ENCODE results near the gene LCAT.

The LCAT gene

GRCh38 chr16:67893743-67894399, 50.0 kb downstream of the LCAT start:
- Histone ChIP-seq H3K36me3 (no peaks in the 10 kb centered on the region), H3K4me1 (ENCODE audit: control insufficient read depth in 1 of 2, insufficient read depth in 1 of 2, low read depth in 1 of 2, low read length in 1 of 2) (peaks cover 20 to 22% of the 10 kb centered on the region in 2 experiments), H3K27ac (peak overlapping the region; percentile 90), H3K27me3 (no peaks in the 10 kb centered on the region), H3K9me3 (no peaks in the 10 kb centered on the region), H3K4me3 (ENCODE audit: low read depth in 1 of 2, low read length in 1 of 2) (peak overlapping the region; percentile 85 to 89)
- TF ChIP-seq CTCF (IDR thresholded peaks at IDR 0.05) = no peak

- no peaks in the 10 kb centered on the region for H3K27me3 ChIP-seq
- H3K4me3 ChIP-seq (ENCODE audit: low read depth in 1 of 2, low read length in 1 of 2) = peak within 1 kb of the TSS; percentile 85 to 89
- peak within 1 kb of the TSS; percentile 90 for H3K27ac ChIP-seq
- H3K9me3 ChIP-seq = no peaks in the 10 kb centered on the region
- TF ChIP-seq CTCF (IDR thresholded peaks at IDR 0.05) = peak; percentile 60
- no peaks in the 10 kb centered on the region for H3K36me3 ChIP-seq
- peaks cover 20 to 22% of the 10 kb centered on the region in 2 experiments for H3K4me1 ChIP-seq (ENCODE audit: control insufficient read depth in 1 of 2, insufficient read depth in 1 of 2, low read depth in 1 of 2, low read length in 1 of 2)
Observed at GRCh38 chr16:67892899-67893742, 50.8 kb downstream of the LCAT start, which contains the start of gene PSKH1. Gene PSKH1, plus strand, starts transcription at chr16:67893254. Its CDS starts 15,496 bp downstream, at chr16:67908750.

- H3K27ac ChIP-seq = peak overlapping the region; percentile 90
- H3K4me3 ChIP-seq (ENCODE audit: low read depth in 1 of 2, low read length in 1 of 2) = peak overlapping the region; percentile 85 to 89
- H3K9me3 ChIP-seq = no peaks in the 10 kb centered on the region
- H3K4me1 ChIP-seq (ENCODE audit: control insufficient read depth in 1 of 2, insufficient read depth in 1 of 2, low read depth in 1 of 2, low read length in 1 of 2) = peaks cover 20 to 22% of the 10 kb centered on the region in 2 experiments
- no peak for TF ChIP-seq CTCF (IDR thresholded peaks at IDR 0.05)
- no peaks in the 10 kb centered on the region for H3K36me3 ChIP-seq
- H3K27me3 ChIP-seq = no peaks in the 10 kb centered on the region
Observed at GRCh38 chr16:67892375-67892774, 51.5 kb downstream of the LCAT start.
